ENCODE results near the gene LRRC27. TPM values are rescaled to one million over a fixed set of nuclear protein-coding genes. Genes with fewer than 3 reads are reported as not detected.

LRRC27 gene
- total RNA-seq, 2 donors from 2014 or later: 5.8 to 6.1 TPM

DNA sequence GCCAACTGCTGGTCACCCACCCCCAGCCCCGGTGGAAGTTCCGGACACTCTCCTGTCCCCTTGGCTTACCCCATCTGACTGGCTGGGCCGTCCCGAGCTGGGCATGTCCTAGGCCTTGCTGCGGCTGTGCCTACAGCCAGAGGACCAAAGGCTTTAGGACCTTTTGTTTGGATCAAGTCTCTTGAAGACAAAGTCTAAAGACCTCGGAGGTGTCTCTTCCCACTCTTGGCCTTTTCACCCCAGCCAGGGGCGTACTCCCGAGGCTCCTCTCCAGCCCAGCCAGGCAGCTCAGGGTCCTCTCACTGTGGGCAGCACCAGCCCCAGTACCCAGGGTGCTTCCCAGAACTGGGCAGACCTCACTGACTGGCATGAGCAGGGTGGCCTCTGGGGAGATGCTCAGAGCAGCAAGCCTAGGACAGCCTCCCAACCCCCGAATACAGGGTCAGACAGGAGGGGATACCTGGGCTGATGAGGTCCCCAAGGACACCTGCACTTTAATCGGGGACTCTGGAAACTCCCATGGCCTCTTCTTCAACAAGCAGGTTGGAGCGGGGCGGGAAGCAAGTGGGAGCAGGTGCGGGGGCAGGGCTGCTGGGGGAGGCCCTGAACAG is 62.3 kb downstream of the LRRC27 start:
- Histone ChIP-seq H3K9me3 (no peaks in the 10 kb centered on the region), H3K9ac (ENCODE audit: low read depth in 2 of 2, low read length in 2 of 2) (no peak overlapping the region), H3K4me3 (no peak overlapping the region), H3K27me3 (no peaks in the 10 kb centered on the region), H3K27ac (no peak overlapping the region), H3K4me1 (peaks cover 15% of the 10 kb centered on the region), H3K36me3 (no peaks in the 10 kb centered on the region)
- DNase-seq: no peak
- intact Hi-C loops (cut with DNase I): no loop called here
- TF ChIP-seq, protein P1, sequence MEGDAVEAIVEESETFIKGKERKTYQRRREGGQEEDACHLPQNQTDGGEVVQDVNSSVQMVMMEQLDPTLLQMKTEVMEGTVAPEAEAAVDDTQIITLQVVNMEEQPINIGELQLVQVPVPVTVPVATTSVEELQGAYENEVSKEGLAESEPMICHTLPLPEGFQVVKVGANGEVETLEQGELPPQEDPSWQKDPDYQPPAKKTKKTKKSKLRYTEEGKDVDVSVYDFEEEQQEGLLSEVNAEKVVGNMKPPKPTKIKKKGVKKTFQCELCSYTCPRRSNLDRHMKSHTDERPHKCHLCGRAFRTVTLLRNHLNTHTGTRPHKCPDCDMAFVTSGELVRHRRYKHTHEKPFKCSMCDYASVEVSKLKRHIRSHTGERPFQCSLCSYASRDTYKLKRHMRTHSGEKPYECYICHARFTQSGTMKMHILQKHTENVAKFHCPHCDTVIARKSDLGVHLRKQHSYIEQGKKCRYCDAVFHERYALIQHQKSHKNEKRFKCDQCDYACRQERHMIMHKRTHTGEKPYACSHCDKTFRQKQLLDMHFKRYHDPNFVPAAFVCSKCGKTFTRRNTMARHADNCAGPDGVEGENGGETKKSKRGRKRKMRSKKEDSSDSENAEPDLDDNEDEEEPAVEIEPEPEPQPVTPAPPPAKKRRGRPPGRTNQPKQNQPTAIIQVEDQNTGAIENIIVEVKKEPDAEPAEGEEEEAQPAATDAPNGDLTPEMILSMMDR (IDR thresholded peaks at IDR 0.05): no peak

DNA sequence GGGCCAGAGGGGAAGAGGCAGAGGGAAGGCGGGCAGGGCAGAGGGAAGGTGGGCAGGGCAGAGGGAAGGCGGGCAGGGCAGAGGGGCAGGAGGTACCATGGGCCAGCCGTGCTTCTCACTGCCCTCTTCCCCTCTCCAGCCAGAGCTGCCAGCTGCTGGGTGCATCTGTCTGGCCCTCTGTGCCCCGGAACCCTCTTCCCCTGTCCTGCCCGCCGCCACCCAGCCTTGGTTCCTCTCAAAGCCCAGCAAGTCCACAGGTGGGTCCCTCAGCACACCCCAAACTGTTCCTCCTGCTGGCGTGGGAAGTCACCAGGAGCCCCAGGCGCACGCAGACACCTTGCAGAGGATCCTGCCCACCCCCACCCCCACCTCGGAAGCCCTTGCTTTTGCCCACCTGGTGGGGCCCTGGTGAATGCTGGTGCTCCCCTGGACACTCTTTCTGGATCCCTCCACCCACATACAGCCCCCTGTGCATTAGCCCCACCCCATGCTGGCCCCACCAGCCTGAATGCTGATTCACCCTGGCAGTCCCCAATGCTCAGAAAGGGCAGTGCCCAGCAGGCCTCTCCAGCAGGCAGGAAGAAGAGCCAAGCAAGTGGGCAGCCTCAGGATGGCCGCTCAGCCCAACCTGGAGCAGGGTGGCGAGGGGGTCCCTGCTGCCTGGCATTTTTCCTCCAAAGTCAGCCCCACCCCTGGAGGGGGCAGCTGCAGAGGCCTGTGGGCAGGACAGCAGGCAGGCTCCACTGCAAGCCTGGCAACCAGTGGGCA is 63.1 kb downstream of the LRRC27 start:
- TF ChIP-seq, protein P1 (IDR thresholded peaks at IDR 0.05): no peak
- Histone ChIP-seq H3K27ac (peak overlapping the region; percentile 86), H3K4me1 (peaks cover 24% of the 10 kb centered on the region), H3K27me3 (no peaks in the 10 kb centered on the region), H3K4me3 (peak overlapping the region; percentile 52), H3K9ac (ENCODE audit: low read depth in 2 of 2, low read length in 2 of 2) (peak overlapping the region; percentile 68 to 97), H3K9me3 (no peaks in the 10 kb centered on the region), H3K36me3 (no peaks in the 10 kb centered on the region)
- intact Hi-C loops (cut with DNase I): no loop called here
- DNase-seq: no peak

DNA sequence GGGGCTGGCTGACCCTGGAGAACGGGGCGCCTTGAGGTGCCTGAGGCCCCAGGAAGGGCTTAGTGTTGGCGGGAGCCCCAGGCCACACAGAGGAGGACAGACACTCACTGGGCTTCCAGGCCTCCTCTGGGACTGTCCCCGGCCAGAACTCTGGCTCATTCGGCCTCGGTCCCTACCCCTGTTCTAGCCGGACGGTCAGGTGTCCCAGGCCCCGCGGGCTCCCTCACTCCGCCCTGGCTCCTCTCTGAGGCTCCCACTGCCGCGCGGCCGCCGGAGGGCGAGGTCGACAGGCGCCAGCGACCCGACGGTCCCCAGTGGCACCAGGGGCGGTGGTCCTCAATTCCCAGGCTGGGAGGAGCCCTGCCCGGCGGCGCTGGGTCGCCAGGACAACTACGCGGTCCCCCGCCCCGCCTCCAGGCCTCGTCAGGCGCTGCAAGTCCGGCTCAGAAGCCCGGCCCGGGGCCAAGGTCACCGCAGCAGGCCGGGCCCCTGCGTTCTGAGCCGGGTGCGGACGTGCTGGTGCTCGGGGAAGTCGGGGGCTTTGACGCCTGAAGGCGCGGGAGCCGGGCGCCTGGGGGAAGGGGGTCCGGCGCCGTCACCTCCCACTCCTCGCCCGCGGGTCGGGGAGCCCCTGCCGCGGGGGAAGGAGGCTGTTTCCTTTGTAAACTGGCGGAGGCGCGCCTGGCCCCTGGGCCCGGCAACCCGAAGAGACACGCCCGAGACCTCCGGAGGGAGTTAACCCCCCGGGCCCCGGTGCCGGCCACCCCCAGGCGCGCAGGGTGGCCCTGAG is 63.9 kb downstream of the LRRC27 start:
- H3K4me1 ChIP-seq: peaks cover 31% of the 10 kb centered on the region
- H3K9ac ChIP-seq (ENCODE audit: low read depth in 2 of 2, low read length in 2 of 2): peak overlapping the region; percentile 68 to 97
- H3K36me3 ChIP-seq: no peaks in the 10 kb centered on the region
- peak overlapping the region; percentile 52 for H3K4me3 ChIP-seq
- DNase-seq: peak; percentile 83
- TF ChIP-seq, protein P1 (IDR thresholded peaks at IDR 0.05): no peak
- peak overlapping the region; percentile 86 for H3K27ac ChIP-seq
- no peaks in the 10 kb centered on the region for H3K9me3 ChIP-seq
- no peaks in the 10 kb centered on the region for H3K27me3 ChIP-seq
- intact Hi-C loops (cut with DNase I): no loop called here

DNA sequence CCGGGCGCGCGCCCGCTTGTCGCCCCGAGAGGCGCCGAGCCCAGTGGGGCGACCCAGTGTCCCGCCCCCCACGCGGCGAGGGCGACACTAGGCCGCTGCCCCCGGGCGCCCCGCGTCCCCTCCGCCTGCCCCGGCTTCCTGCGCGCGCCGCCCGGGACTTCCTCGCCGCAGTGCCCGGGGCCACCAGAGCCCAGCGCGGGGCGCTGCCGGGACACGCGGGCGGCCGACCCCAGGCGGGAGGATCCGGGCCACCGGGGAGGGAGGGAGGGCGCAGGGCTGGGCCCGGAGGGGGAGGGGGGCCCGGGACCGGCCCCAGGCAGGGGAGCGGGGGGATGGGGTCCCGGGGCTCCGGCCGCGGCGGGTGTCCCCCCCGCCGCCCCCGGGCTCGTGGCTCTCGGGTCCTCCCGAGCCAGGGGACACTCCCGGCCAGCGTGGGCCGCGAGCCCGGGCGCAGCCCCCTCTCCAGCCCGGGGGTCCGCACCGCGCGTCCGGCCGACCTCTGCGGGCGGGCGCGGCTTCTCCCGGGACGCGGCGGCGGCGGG is 64.6 kb downstream of the LRRC27 start:
- intact Hi-C loops (cut with DNase I): no loop called here
- no peak for DNase-seq
- Histone ChIP-seq H3K4me1 (peaks cover 38% of the 10 kb centered on the region), H3K9me3 (no peaks in the 10 kb centered on the region), H3K27me3 (no peaks in the 10 kb centered on the region), H3K36me3 (no peaks in the 10 kb centered on the region), H3K4me3 (peak overlapping the region; percentile 52), H3K27ac (peak overlapping the region; percentile 86), H3K9ac (ENCODE audit: low read depth in 2 of 2, low read length in 2 of 2) (peak overlapping the region; percentile 68 to 97)
- TF ChIP-seq, protein P1 (IDR thresholded peaks at IDR 0.05): no peak

DNA sequence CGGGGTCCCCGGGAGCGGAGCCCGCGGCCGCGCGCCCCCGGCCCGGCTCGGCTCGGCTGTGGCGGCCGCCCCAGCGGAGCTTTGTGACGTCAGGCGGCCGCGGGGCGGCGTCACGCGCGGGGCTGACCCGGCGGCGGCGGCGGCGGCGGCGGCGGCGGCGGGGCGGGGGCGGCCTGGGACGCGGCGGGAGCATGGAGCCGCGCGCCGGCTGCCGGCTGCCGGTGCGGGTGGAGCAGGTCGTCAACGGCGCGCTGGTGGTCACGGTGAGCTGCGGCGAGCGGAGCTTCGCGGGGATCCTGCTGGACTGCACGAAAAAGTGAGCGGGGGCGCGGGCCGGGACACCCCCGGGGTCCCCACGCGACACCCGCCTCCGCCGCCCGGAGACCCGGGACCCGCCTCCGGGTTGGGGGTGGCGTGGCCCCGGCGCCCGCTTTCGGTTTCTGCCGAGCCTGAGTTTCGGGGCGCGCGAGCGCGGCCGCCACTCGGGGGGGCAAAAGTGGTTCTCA is 65.1 kb downstream of the LRRC27 start, which contains the start of gene PWWP2B:
Gene PWWP2B (plus strand): TSS at position 165 of the 506 bp plus-strand sequence. CDS start 27 bp downstream, at position 192.
- DNase-seq: no peak

More for the DNA sequence above, 65.1 kb downstream of the LRRC27 start, which contains the start of gene PWWP2B:
- Histone ChIP-seq H3K4me3 (peak within 1 kb of the TSS; percentile 65), H3K27ac (peak within 1 kb of the TSS; percentile 86), H3K4me1 (peaks cover 40% of the 10 kb centered on the region), H3K9me3 (no peaks in the 10 kb centered on the region), H3K9ac (ENCODE audit: low read depth in 2 of 2, low read length in 2 of 2) (peak within 1 kb of the TSS; percentile 96 to 99), H3K27me3 (no peaks in the 10 kb centered on the region), H3K36me3 (no peaks in the 10 kb centered on the region)
- TF ChIP-seq, protein P1 (IDR thresholded peaks at IDR 0.05): no peak
- intact Hi-C loops (cut with DNase I): no loop called here

All from colonic mucosa (tissue), 4 donors.